ENCODE data around the gene BAG3.
"Not testable (repeated sequence)": the region's sequence is repeated elsewhere in the genome, so short reads cannot be mapped to it uniquely, and the experiment has no call there.

Gene BAG3

GRCh38 chr10:119613741-119614140, 37.4 kb upstream of the BAG3 start:
- no peak for DNase-seq (ENCODE audit: low read depth)
- H3K4me3 ChIP-seq (ENCODE audit: low read depth, low read length): no peak overlapping the region
- no peak for TF ChIP-seq CTCF (IDR thresholded peaks at IDR 0.05; ENCODE audit: low read depth, low read length, missing control alignments)

GRCh38 chr10:119614686-119615085, 36.5 kb upstream of the BAG3 start:
- TF ChIP-seq CTCF (IDR thresholded peaks at IDR 0.05; ENCODE audit: low read depth, low read length, missing control alignments): no peak
- H3K4me3 ChIP-seq (ENCODE audit: low read depth, low read length): no peak overlapping the region
- DNase-seq (ENCODE audit: low read depth): no peak

GRCh38 chr10:119616882-119617570, 34.2 kb upstream of the BAG3 start:
- TF ChIP-seq CTCF (IDR thresholded peaks at IDR 0.05; ENCODE audit: low read depth, low read length, missing control alignments): no peak
- no peak for DNase-seq (ENCODE audit: low read depth)

GRCh38 chr10:119619215-119619614, 32.0 kb upstream of the BAG3 start:
- H3K4me3 ChIP-seq (ENCODE audit: low read depth, low read length): no peak overlapping the region
- no peak for DNase-seq (ENCODE audit: low read depth)
- no peak for TF ChIP-seq CTCF (IDR thresholded peaks at IDR 0.05; ENCODE audit: low read depth, low read length, missing control alignments)

More at GRCh38 chr10:119616882-119617570, 34.2 kb upstream of the BAG3 start:
- H3K4me3 ChIP-seq (ENCODE audit: low read depth, low read length): no peak overlapping the region

GRCh38 chr10:119619811-119620210, 31.4 kb upstream of the BAG3 start:
- H3K4me3 ChIP-seq (ENCODE audit: low read depth, low read length); DNase-seq (ENCODE audit: low read depth): not testable (repeated sequence)

GRCh38 chr10:119620241-119621077, 30.7 kb upstream of the BAG3 start:
- no peak overlapping the region for H3K4me3 ChIP-seq (ENCODE audit: low read depth, low read length)
- no peak for DNase-seq (ENCODE audit: low read depth)
- no peak for TF ChIP-seq CTCF (IDR thresholded peaks at IDR 0.05; ENCODE audit: low read depth, low read length, missing control alignments)

GRCh38 chr10:119621078-119621384, 30.1 kb upstream of the BAG3 start:
- no peak overlapping the region for H3K4me3 ChIP-seq (ENCODE audit: low read depth, low read length)
- DNase-seq (ENCODE audit: low read depth): no peak

More at GRCh38 chr10:119621078-119621384, 30.1 kb upstream of the BAG3 start:
- no peak for TF ChIP-seq CTCF (IDR thresholded peaks at IDR 0.05; ENCODE audit: low read depth, low read length, missing control alignments)

All from GM12864 (cell line).